Measurements from ENCODE around the gene SLX4IP.

DNA sequence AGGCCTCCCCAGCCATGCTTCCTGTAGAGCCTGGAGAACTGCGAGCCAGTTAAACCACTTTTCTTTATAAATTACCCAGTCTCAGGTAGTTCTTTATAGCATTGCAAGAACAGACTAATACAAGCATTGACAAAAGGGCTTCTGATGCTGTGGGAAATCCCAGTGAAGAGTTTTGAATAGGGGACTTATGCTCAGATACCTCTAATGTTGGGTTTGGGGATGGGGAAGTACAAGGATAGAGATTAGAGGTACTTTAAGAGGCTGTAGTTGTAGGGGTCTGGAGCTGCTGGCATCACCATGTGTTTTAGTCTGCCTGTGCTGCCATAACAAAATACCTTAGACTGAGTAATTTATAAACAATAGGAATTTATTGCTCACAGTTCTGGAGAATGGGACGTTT lies 8.8 kb downstream of the SLX4IP start:
- no peak for TF ChIP-seq MYC (IDR thresholded peaks at IDR 0.05; ENCODE audit: low read depth, low read length)
- TF ChIP-seq, protein P1, sequence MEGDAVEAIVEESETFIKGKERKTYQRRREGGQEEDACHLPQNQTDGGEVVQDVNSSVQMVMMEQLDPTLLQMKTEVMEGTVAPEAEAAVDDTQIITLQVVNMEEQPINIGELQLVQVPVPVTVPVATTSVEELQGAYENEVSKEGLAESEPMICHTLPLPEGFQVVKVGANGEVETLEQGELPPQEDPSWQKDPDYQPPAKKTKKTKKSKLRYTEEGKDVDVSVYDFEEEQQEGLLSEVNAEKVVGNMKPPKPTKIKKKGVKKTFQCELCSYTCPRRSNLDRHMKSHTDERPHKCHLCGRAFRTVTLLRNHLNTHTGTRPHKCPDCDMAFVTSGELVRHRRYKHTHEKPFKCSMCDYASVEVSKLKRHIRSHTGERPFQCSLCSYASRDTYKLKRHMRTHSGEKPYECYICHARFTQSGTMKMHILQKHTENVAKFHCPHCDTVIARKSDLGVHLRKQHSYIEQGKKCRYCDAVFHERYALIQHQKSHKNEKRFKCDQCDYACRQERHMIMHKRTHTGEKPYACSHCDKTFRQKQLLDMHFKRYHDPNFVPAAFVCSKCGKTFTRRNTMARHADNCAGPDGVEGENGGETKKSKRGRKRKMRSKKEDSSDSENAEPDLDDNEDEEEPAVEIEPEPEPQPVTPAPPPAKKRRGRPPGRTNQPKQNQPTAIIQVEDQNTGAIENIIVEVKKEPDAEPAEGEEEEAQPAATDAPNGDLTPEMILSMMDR (IDR thresholded peaks at IDR 0.05; ENCODE audit: extremely low read depth in 1 of 2, insufficient read depth in 1 of 2, low read depth in 1 of 2, low read length in 2 of 2): no peak
- no peak for TF ChIP-seq POLR2A (IDR thresholded peaks at IDR 0.05; ENCODE audit: low read depth, low read length)
- TF ChIP-seq, protein P2, sequence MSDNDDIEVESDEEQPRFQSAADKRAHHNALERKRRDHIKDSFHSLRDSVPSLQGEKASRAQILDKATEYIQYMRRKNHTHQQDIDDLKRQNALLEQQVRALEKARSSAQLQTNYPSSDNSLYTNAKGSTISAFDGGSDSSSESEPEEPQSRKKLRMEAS (IDR thresholded peaks at IDR 0.05; ENCODE audit: insufficient read depth, insufficient read length): no peak
- TF ChIP-seq EZH2 (IDR thresholded peaks at IDR 0.05; ENCODE audit: borderline replicate concordance, low read depth, low read length, severe bottlenecking): no peak
- no peak for TF ChIP-seq POLR2AphosphoS5 (IDR thresholded peaks at IDR 0.05; ENCODE audit: insufficient read depth, low read depth, low read length)
- no peak for TF ChIP-seq FOS (IDR thresholded peaks at IDR 0.05; ENCODE audit: borderline replicate concordance, insufficient read depth, low read length)
- TF ChIP-seq JUN (IDR thresholded peaks at IDR 0.05; ENCODE audit: borderline replicate concordance, insufficient read depth, insufficient read length, low read depth): no peak
